WERI-Rb-1 (cell line): ENCODE data around the gene PITPNC1.

Experiments used
- DNase-seq: peaks from one replicate; pipeline ENCODE4 v3.0.0-alpha.2; 2020
- H3K27ac ChIP-seq: fragments of 250-450 bp; sonication (Bioruptor Pico); 2 replicates; pipeline ENCODE4 v1.5.1; 2020; ENCODE audit warnings: mild to moderate bottlenecking, moderate library complexity
- H3K27me3 ChIP-seq: fragments of 250-450 bp; sonication (Bioruptor Pico); 2 replicates; pipeline ENCODE4 v1.5.1; 2021; ENCODE audit warnings: mild to moderate bottlenecking, low read depth, moderate library complexity; ENCODE audit not compliant: insufficient read depth, severe bottlenecking
- H3K36me3 ChIP-seq: fragments of 250-450 bp; sonication (Bioruptor Pico); 2 replicates; pipeline ENCODE4 v1.5.1; 2020; ENCODE audit warnings: mild to moderate bottlenecking, moderate library complexity
- H3K4me3 ChIP-seq: 2 replicates; pipeline ENCODE4 v1.5.1; 2011; ENCODE audit warnings: low read depth, mild to moderate bottlenecking, control low read depth, low read length
- H3K9me3 ChIP-seq: fragments of 250-450 bp; sonication (Bioruptor Pico); 2 replicates; pipeline ENCODE4 v1.5.1; 2021; ENCODE audit warnings: mild to moderate bottlenecking, moderate library complexity; ENCODE audit not compliant: severe bottlenecking
- TF ChIP-seq, protein P1 (sequence below): IDR thresholded peaks from 2 replicates; pipeline ENCODE4 v1.5.1; 2011; ENCODE audit warnings: low read depth, mild to moderate bottlenecking, control low read depth, inconsistent platforms, low read length

Gene PITPNC1

DNA sequence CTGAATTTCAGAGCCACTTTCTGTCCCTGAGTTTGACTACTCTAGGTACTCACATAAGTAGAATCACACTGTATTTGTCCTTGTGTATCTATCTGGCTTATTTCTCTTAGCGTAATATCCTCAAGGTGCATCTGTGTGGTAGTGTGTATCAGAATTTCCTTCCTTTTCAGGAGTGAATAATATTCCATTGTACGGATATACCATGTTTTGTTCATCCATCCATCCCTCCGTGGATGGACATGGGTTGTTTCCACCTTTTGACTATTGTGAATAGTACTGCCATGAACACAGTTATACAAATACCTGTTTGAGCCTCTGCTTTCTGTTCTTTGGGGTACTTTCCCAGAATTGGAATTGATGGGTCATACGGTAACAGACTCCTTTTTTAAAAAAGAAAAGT is 111.7 kb downstream of the PITPNC1 start:
- no peak overlapping the region for H3K4me3 ChIP-seq
- DNase-seq: no peak
- no peaks in the 10 kb centered on the region for H3K27me3 ChIP-seq
- TF ChIP-seq, protein P1, sequence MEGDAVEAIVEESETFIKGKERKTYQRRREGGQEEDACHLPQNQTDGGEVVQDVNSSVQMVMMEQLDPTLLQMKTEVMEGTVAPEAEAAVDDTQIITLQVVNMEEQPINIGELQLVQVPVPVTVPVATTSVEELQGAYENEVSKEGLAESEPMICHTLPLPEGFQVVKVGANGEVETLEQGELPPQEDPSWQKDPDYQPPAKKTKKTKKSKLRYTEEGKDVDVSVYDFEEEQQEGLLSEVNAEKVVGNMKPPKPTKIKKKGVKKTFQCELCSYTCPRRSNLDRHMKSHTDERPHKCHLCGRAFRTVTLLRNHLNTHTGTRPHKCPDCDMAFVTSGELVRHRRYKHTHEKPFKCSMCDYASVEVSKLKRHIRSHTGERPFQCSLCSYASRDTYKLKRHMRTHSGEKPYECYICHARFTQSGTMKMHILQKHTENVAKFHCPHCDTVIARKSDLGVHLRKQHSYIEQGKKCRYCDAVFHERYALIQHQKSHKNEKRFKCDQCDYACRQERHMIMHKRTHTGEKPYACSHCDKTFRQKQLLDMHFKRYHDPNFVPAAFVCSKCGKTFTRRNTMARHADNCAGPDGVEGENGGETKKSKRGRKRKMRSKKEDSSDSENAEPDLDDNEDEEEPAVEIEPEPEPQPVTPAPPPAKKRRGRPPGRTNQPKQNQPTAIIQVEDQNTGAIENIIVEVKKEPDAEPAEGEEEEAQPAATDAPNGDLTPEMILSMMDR: no peak
- peaks cover 2% of the 10 kb centered on the region for H3K9me3 ChIP-seq
- H3K36me3 ChIP-seq: no peaks in the 10 kb centered on the region
- no peak overlapping the region for H3K27ac ChIP-seq

DNA sequence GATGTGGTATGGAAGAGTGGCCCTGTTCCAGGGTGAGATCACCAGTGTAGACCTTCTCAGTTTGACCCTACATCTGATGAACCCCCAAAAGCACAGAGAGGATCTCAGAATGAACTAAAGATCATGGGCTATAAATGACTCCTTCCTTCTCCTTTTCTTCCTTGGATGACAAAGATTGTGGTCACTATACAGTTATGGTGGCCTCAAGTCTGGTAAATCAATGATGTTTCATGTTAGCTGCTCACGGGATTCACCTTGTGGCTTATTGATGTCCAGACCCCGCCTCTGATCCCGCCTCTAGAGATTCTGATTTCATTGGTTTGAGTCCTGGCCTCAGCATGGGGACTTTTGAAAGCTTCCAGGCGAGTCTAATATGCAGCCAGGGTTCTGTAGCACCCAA is 112.2 kb downstream of the PITPNC1 start:
- Histone ChIP-seq H3K36me3 (no peaks in the 10 kb centered on the region), H3K9me3 (peaks cover 2% of the 10 kb centered on the region), H3K27me3 (no peaks in the 10 kb centered on the region), H3K27ac (no peak overlapping the region), H3K4me3 (no peak overlapping the region)
- DNase-seq: no peak
- TF ChIP-seq, protein P1: no peak

DNA sequence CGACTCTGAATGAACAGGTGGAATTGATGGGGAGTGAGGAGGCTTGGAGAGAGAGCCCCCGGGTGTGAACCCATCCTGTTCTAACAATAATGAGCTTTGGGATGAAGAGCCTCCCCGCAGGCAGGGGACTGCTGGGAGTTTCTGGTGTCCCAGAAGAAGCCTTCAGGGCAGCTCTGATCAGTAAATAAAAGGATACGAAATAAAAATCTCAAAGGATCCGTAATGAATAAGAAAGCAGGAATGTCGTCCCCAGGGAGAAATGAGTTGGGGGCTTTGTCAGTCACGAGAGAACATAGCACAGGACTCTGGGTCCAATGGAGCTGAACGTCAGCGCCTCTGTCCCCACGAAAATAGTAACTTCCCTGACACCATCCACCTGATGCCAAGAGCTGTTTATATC is 113.4 kb downstream of the PITPNC1 start:
- TF ChIP-seq, protein P1: no peak
- Histone ChIP-seq H3K36me3 (no peaks in the 10 kb centered on the region), H3K4me3 (no peak overlapping the region), H3K27me3 (no peaks in the 10 kb centered on the region), H3K9me3 (peaks cover 2% of the 10 kb centered on the region), H3K27ac (no peak overlapping the region)
- DNase-seq: no peak

DNA sequence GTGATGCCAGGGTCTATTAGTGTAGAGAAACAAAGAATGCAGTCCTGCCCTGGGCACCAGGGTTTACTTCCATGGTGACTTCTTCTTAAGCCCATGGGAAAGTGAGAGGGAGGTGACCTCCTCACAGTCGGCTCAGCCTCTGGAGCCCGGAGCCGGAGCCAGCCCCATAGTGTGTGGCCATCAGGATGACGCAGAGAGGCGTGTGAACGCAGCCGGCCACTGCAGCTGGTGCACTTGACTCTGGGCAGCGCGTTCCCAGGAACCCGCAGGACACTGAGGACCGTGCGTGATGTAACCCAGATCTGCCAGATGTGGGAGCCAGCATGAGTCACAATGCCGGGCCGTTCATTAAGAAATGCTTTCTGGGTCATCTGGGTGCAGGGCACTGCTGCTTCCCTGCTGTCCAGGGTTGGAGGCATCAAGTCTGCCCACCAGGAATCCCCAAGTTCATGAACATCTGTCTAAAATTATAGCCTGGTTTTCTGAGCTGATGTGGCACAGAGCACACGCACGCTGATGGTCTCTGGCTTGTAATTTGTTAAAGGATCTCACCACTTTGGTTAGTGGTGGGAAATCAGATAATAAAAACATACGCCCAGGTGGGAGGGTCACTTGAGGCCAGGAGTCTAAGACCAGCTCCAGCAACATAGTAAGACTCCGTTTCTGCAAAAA is 114.1 kb downstream of the PITPNC1 start:
- Histone ChIP-seq H3K36me3 (no peaks in the 10 kb centered on the region), H3K4me3 (peak overlapping the region; percentile 11), H3K27me3 (no peaks in the 10 kb centered on the region), H3K27ac (no peak overlapping the region), H3K9me3 (peaks cover 2% of the 10 kb centered on the region)
- peak; percentile 74 for DNase-seq
- TF ChIP-seq, protein P1: 0 out of 2 replicates have a peak, but pooled peaks have one; percentile 6

DNA sequence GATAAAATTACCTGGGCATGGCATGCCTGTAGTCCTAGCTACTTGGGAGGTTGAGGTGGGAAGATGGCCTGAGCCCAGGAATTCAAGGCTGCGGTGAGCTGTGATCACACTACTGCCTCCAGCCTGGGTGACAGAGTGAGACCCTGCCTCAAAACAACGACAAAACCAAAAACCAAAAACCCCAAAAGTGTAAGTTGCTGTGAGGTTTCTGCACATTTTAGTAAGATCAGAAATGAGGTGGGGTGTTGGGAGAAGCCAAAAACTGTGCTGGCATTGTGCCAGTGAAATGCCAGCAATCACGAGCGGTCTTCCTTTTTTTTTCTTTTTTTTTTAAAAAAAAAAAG is 114.6 kb downstream of the PITPNC1 start:
- no peak for DNase-seq
- H3K27ac ChIP-seq: no peak overlapping the region
- no peaks in the 10 kb centered on the region for H3K36me3 ChIP-seq
- no peak overlapping the region for H3K4me3 ChIP-seq
- H3K9me3 ChIP-seq: peaks cover 2% of the 10 kb centered on the region
- no peaks in the 10 kb centered on the region for H3K27me3 ChIP-seq
- TF ChIP-seq, protein P1: no peak

DNA sequence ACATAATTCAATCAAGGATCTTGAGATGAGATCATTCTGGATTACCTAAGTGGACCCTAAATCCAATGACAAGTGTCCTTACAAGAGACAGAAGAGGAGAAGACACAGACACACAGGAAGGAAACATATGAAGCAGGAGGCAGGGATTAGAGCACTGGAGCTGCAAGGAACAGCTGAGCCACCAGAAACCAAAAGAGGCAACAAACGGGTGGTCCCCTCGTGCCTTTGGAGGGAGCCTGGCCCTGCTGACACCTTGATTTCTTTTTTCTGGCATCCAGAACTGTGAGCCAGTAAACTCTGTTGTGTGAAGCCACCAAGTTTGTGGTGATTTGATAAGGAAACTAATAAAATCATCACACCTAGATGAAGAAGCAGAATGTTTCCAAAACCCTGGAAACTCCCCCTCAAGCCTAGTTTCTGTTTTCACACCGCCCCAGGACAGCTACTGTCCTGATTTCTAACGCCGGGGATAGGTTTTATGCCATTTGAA is 115.2 kb downstream of the PITPNC1 start:
- peaks cover 2% of the 10 kb centered on the region for H3K9me3 ChIP-seq
- no peak overlapping the region for H3K4me3 ChIP-seq
- DNase-seq: peak; percentile 38
- TF ChIP-seq, protein P1: no peak
- H3K27ac ChIP-seq: no peak overlapping the region
- H3K36me3 ChIP-seq: no peaks in the 10 kb centered on the region
- H3K27me3 ChIP-seq: no peaks in the 10 kb centered on the region
